Measurements from ENCODE around the gene MAP3K5.

Gene MAP3K5

DNA sequence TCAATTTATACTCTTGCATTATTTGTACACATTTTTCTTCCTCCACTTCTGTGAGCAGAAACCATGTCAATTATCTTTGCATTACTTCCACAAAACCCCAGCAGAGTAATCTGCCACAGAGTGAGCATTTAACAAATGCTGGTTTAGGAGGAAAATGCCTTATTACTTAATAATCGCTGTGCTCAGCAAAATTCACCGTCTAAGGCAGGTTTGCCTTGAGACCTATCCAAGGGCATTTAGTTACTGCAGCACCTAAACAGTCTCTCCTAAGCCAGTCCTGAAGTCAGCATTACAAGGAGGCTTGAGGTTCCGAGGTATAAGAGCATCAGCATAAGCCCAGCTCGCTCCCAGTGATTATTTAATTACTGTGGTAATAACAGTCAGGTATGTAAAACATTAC is 270.4 kb downstream of the MAP3K5 start:
- in situ Hi-C loops (cut with MboI; ENCODE audit: low sequenced_read_pairs, unreplicated experiment): no loop called here
- TF ChIP-seq, protein P1, sequence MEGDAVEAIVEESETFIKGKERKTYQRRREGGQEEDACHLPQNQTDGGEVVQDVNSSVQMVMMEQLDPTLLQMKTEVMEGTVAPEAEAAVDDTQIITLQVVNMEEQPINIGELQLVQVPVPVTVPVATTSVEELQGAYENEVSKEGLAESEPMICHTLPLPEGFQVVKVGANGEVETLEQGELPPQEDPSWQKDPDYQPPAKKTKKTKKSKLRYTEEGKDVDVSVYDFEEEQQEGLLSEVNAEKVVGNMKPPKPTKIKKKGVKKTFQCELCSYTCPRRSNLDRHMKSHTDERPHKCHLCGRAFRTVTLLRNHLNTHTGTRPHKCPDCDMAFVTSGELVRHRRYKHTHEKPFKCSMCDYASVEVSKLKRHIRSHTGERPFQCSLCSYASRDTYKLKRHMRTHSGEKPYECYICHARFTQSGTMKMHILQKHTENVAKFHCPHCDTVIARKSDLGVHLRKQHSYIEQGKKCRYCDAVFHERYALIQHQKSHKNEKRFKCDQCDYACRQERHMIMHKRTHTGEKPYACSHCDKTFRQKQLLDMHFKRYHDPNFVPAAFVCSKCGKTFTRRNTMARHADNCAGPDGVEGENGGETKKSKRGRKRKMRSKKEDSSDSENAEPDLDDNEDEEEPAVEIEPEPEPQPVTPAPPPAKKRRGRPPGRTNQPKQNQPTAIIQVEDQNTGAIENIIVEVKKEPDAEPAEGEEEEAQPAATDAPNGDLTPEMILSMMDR (IDR thresholded peaks at IDR 0.05; ENCODE audit: borderline replicate concordance, control extremely low read depth, extremely low read depth, insufficient read depth, missing control alignments): no peak
- no peak for DNase-seq (ENCODE audit: low spot score)

DNA sequence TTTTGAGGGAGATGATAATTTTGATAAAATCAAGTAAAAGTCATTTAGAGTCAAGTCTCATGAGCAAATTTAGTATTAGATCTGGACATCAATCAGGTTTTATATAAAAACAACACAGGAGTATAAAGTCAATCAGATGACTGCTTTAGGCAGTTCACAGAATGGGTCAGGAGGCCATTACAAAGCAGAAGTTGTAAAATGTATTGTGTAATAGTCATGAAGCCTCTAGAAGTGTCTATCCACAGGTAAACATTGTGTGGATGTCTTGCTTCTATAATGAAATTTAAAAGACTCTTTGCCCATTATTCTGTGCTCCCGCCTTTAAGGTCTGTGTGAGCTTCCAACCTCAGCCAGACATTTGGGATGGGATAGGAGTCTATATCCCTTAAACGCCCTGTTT is 270.9 kb downstream of the MAP3K5 start:
- no peak for DNase-seq (ENCODE audit: low spot score)
- in situ Hi-C loops (cut with MboI; ENCODE audit: low sequenced_read_pairs, unreplicated experiment): no loop called here
- TF ChIP-seq, protein P1 (IDR thresholded peaks at IDR 0.05; ENCODE audit: borderline replicate concordance, control extremely low read depth, extremely low read depth, insufficient read depth, missing control alignments): no peak

DNA sequence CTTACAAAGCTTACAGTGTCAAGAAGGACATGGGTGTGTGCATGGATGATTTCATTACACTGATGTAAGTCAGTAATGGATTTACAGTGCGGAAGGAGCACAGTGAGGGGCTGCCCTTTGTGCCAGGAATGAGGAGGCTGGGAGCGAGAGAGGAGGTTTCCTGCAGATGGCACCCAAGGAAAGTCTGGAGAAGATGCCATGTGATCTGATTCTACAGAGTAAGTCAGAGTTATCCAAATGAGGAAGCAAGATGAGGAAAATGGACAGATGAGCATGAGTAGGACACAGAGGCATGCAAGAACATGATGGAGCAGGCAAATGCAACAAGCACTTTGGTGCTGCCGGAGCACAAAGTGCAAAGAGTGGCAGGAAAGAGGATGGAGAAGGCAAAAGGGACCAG is 271.8 kb downstream of the MAP3K5 start:
- no peak for DNase-seq (ENCODE audit: low spot score)
- TF ChIP-seq, protein P1 (IDR thresholded peaks at IDR 0.05; ENCODE audit: borderline replicate concordance, control extremely low read depth, extremely low read depth, insufficient read depth, missing control alignments): no peak
- in situ Hi-C loops (cut with MboI; ENCODE audit: low sequenced_read_pairs, unreplicated experiment): no loop called here

DNA sequence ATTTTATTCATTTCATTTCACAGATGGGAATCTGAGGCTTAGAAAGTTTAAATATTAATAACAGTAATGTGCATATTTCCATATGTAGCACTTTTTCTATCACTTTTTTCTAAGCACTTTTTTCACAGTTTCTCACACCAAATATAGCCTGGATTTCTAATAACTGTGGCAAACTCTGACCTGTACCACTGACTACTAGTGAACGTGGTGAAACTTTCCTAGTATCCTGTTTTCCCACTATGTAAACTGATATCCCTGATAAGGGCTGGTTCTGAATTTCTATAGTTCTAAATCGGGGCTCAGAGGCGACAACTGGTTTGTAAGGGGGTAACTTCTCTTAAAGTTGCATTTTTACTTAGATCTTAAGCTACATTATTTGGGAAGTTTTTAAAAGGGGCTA is 274.7 kb downstream of the MAP3K5 start:
- TF ChIP-seq, protein P1 (IDR thresholded peaks at IDR 0.05; ENCODE audit: borderline replicate concordance, control extremely low read depth, extremely low read depth, insufficient read depth, missing control alignments): no peak
- in situ Hi-C loops (cut with MboI; ENCODE audit: low sequenced_read_pairs, unreplicated experiment): no loop called here
- DNase-seq (ENCODE audit: low spot score): no peak

DNA sequence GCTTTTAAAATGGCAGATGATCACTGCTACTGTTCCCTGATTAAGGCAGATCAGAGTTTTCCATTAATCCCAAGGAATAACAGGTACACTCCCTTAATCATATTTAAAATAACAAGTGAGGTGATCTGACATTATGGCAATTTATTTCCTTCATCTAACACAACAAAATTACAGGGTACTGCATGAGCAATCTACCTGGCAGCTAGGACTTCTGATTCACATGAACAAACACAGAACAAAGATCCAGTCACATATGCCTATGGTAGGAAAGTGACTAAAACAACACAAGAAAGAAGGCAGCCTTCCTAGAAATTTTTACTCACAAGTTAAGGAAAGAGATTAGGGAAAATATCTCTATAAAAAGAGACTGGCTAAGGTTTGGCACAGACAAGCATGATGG is 275.3 kb downstream of the MAP3K5 start:
- in situ Hi-C loops (cut with MboI; ENCODE audit: low sequenced_read_pairs, unreplicated experiment): no loop called here
- DNase-seq (ENCODE audit: low spot score): no peak
- TF ChIP-seq, protein P1 (IDR thresholded peaks at IDR 0.05; ENCODE audit: borderline replicate concordance, control extremely low read depth, extremely low read depth, insufficient read depth, missing control alignments): no peak

DNA sequence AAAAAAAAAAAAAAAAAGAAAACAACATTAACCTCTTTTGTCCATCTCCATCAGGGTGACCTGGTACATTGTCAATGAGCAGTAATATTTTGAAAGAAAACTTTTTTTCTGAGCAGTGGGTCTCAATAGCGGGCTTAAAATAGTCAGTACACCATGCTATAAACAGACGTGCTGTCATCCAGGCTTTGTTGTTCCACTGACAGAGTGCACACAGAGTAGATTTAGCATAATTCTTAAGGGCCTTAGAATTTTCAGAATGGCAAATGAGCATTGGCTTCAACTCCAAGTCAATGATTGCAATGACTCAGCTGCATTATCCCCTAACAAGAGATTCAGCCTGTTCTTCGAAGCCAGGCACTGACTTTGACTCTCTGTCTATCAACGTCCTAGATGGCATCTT is 277.7 kb downstream of the MAP3K5 start:
- no peak for DNase-seq (ENCODE audit: low spot score)
- TF ChIP-seq, protein P1 (IDR thresholded peaks at IDR 0.05; ENCODE audit: borderline replicate concordance, control extremely low read depth, extremely low read depth, insufficient read depth, missing control alignments): no peak
- in situ Hi-C loops (cut with MboI; ENCODE audit: low sequenced_read_pairs, unreplicated experiment): no loop called here

DNA sequence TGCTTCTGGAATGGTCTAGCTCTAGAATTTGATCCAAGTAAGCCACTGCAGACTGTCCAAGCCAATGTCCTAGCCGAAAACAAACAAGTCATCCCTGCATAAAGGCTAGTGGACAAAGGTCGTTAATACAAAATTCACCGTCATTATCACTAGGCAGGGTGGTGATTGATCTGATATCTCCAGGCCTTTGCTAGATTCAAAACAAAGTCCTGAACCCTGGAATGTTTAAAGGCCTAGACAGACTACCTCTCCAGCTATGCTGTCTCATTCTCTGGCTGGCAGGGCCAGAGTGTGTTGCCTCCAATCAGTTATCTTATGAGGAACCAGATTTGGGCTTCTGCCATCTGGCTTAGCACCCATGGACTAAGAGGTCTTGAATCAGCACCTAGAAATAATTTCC is 280.4 kb downstream of the MAP3K5 start:
- TF ChIP-seq, protein P1 (IDR thresholded peaks at IDR 0.05; ENCODE audit: borderline replicate concordance, control extremely low read depth, extremely low read depth, insufficient read depth, missing control alignments): no peak
- in situ Hi-C loops (cut with MboI; ENCODE audit: low sequenced_read_pairs, unreplicated experiment): no loop called here
- DNase-seq (ENCODE audit: low spot score): no peak
